HG02938 (cell line): ENCODE data around the gene UBE2J2.
"Not testable (repeated sequence)": the region's sequence is repeated elsewhere in the genome, so short reads cannot be mapped to it uniquely, and the experiment has no call there.

Source experiments
- ATAC-seq: cut with Tn5 transposase; IDR thresholded peaks from one replicate; pipeline ENCODE4 v1.9.1; 2021; ENCODE audit warnings: mild to moderate bottlenecking, moderate library complexity; ENCODE audit not compliant: unreplicated experiment

Gene UBE2J2

GRCh38 chr1:1273512-1274298, at the start of gene UBE2J2:
Gene UBE2J2 (minus strand): TSS chr1:1273854. CDS start chr1:1267992, 5,862 bp downstream.
- ATAC-seq, result peak; percentile 63

- ATAC-seq, result no peak
Observed at GRCh38 chr1:1322952-1323351, 49.3 kb upstream of the UBE2J2 start.

- ATAC-seq, result no peak
Observed at GRCh38 chr1:1322418-1322817, 48.8 kb upstream of the UBE2J2 start.

GRCh38 chr1:1321477-1321876, 47.8 kb upstream of the UBE2J2 start:
- no peak for ATAC-seq

- no peak for ATAC-seq
Observed at GRCh38 chr1:1320666-1321448, 47.2 kb upstream of the UBE2J2 start.

GRCh38 chr1:1319646-1319941, 45.9 kb upstream of the UBE2J2 start:
- ATAC-seq, result no peak

- ATAC-seq, result no peak
Observed at GRCh38 chr1:1318777-1319645, 45.4 kb upstream of the UBE2J2 start.

- ATAC-seq, result no peak
Observed at GRCh38 chr1:1318131-1318652, 44.5 kb upstream of the UBE2J2 start.

- ATAC-seq, result no peak
Observed at GRCh38 chr1:1317420-1317819, 43.8 kb upstream of the UBE2J2 start.

- not testable (repeated sequence) for ATAC-seq
Observed at GRCh38 chr1:1316199-1316598, 42.5 kb upstream of the UBE2J2 start.

- ATAC-seq, result no peak
Observed at GRCh38 chr1:1315435-1315954, 41.8 kb upstream of the UBE2J2 start.

GRCh38 chr1:1314678-1315335, 41.2 kb upstream of the UBE2J2 start:
- ATAC-seq, result no peak

- ATAC-seq, result no peak
Observed at GRCh38 chr1:1314237-1314586, 40.6 kb upstream of the UBE2J2 start.

- no peak for ATAC-seq
Observed at GRCh38 chr1:1313500-1314236, 40.0 kb upstream of the UBE2J2 start.

GRCh38 chr1:1312450-1313314, 39.0 kb upstream of the UBE2J2 start:
- ATAC-seq, result no peak

- ATAC-seq, result no peak
Observed at GRCh38 chr1:1311107-1312104, 37.8 kb upstream of the UBE2J2 start.

GRCh38 chr1:1310476-1311053, 36.9 kb upstream of the UBE2J2 start:
- no peak for ATAC-seq

GRCh38 chr1:1310109-1310385, 36.4 kb upstream of the UBE2J2 start:
- no peak for ATAC-seq
